Upper lobe of left lung (tissue), 4 donors: Measurements from ENCODE around the gene ZBTB17.
"Not testable (repeated sequence)": the region's sequence is repeated elsewhere in the genome, so short reads cannot be mapped to it uniquely, and the experiment has no call there.

ENCODE experiments used
- EP300 ChIP-seq, 4 donors: sonication (generic); formaldehyde crosslinking; IDR thresholded peaks; one replicate each; pipeline ENCODE4 v1.5.1; 2017; ENCODE audit warnings: antibody characterized with exemption in 4 of 4, control low read depth in 2 of 4
- POLR2A ChIP-seq, 4 donors: fragments of 450-650 bp; IDR thresholded peaks; one replicate each; pipeline ENCODE4 v1.5.1; 2016 to 2017; ENCODE audit warnings: antibody characterized with exemption in 4 of 4, mild to moderate bottlenecking in 2 of 4
- POLR2AphosphoS5 ChIP-seq, 2 donors: sonication (generic); formaldehyde crosslinking; IDR thresholded peaks; one replicate each; pipeline ENCODE4 v1.5.1; 2017; ENCODE audit warnings: antibody characterized with exemption in 2 of 2
- TF ChIP-seq, protein P1 (sequence below), 6 experiments: fragments of 450-650 bp in 4 of 6; fragments of 200-600 bp in 2 of 6; sonication (generic) in 2 of 6; IDR thresholded peaks; one replicate each; pipeline ENCODE4 v1.5.1; 2016 to 2019; ENCODE audit warnings: antibody characterized with exemption in 6 of 6

DNA sequence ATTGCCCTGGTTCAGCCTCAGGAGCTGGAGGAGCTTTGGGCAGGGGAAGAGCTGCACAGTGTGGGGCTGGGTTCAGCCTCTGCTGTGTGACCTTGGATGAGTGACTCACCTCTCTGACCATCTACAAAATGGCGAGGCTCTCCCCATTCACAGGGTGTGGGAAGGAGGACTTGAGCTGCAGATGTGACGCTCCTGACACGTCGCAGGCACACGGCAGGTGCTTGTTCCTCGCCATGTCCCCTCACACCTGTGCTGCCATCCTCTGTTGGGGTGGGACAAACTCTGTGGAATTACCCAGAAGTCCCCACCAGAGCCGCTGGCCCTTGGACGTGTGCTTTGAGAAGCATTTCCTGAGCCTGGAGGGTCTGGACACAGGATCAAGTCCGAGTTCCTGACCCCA is 45.0 kb upstream of the ZBTB17 start:
- TF ChIP-seq, protein P1, sequence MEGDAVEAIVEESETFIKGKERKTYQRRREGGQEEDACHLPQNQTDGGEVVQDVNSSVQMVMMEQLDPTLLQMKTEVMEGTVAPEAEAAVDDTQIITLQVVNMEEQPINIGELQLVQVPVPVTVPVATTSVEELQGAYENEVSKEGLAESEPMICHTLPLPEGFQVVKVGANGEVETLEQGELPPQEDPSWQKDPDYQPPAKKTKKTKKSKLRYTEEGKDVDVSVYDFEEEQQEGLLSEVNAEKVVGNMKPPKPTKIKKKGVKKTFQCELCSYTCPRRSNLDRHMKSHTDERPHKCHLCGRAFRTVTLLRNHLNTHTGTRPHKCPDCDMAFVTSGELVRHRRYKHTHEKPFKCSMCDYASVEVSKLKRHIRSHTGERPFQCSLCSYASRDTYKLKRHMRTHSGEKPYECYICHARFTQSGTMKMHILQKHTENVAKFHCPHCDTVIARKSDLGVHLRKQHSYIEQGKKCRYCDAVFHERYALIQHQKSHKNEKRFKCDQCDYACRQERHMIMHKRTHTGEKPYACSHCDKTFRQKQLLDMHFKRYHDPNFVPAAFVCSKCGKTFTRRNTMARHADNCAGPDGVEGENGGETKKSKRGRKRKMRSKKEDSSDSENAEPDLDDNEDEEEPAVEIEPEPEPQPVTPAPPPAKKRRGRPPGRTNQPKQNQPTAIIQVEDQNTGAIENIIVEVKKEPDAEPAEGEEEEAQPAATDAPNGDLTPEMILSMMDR (IDR thresholded peaks at IDR 0.05), result not testable (repeated sequence)
- TF ChIP-seq POLR2AphosphoS5, EP300, POLR2A (IDR thresholded peaks at IDR 0.05): not testable (repeated sequence)
